GM12878 (cell line): ENCODE data around the gene ATP1B1. TPM values are rescaled to one million over a fixed set of nuclear protein-coding genes. Genes with fewer than 3 reads are reported as not detected.

Source experiments
- JUND ChIP-seq: IDR thresholded peaks from 2 replicates; pipeline ENCODE4 v1.6.1; 2012; ENCODE audit warnings: low read depth, mild to moderate bottlenecking, low read length, improper control_type of control experiment, moderate library complexity
- PAX8 ChIP-seq: fragments of 450-650 bp; IDR thresholded peaks from 2 replicates; pipeline ENCODE4 v1.6.1; 2017; ENCODE audit warnings: mild to moderate bottlenecking, moderate library complexity
- POLR2AphosphoS2 ChIP-seq: IDR thresholded peaks from 2 replicates; pipeline ENCODE4 v1.6.1; 2011; ENCODE audit warnings: low read depth, mild to moderate bottlenecking, low read length, improper control_type of control experiment, moderate library complexity
- REST ChIP-seq: IDR thresholded peaks from 2 replicates; pipeline ENCODE4 v1.6.1; 2012; ENCODE audit warnings: mild to moderate bottlenecking, low read depth, low read length
- polyA plus RNA-seq, 11 experiments: library from polyadenylated mRNA; depleted of rRNA in 4 of 11; unstranded in 6 of 11; stranded (reverse) in 5 of 11; fragments of >200 nt; fragmentation: Nextera tagmentation in 4 of 11; fragmentation: Illumina TruSeq in 1 of 11; extraction: Ambion mirVana in 4 of 11; extraction: Trizol in 1 of 11; gene quantifications; 1 replicate in 1 of 11; 2 replicates in 10 of 11; pipeline versions ENCODE4 v1.2.1 to v1.2.3, GENCODE V29; 2011 to 2016; ENCODE audit warnings: inconsistent platforms in 2 of 11, missing spikeins in 2 of 11, low read depth in 1 of 11
- total RNA-seq, 4 experiments: library from RNA; depleted of rRNA in 3 of 4; stranded (reverse); fragments of >200 nt in 3 of 4; fragmentation: Illumina TruSeq in 1 of 4; extraction: Trizol in 1 of 4; gene quantifications; 2 replicates each; pipeline versions ENCODE4 v1.2.1 to v1.2.3, GENCODE V29; 2013 to 2021
- TF ChIP-seq, protein P1 (sequence below): fragments of 450-650 bp; formaldehyde crosslinking; IDR thresholded peaks from 2 replicates; pipeline ENCODE4 v1.4.0; 2022; ENCODE audit warnings: mild to moderate bottlenecking, moderate library complexity

The ATP1B1 gene
- total and polyA plus RNA-seq, 10 of the 15 experiments (the other 5 are each of a cell fraction or from before 2014, with no cell fraction given): 0.84 to 14.0 (median 1.4) TPM

DNA sequence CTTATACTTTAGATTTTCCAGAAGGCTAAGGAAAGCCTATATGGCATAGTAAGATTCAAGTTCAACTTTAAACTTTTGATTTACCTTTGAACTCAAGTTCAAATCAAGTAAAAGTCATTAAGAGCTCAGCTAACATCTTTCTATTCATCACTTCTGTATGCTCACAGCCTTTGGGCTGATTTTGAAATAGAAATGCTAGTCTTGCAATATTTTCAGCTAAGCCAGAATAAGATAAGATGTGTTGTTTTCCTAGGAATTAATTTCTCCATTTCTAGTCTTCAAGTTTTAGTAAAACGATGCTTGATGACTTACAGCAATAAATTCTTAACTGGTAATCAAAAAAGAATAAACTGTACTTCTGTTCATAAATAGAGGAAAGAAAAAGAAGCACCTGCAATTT, 35.6 kb downstream of the ATP1B1 start (continued):
- TF ChIP-seq REST (no peak), POLR2AphosphoS2 (no peak), JUND (no peak), PAX8 (no peak)
- TF ChIP-seq, protein P1, sequence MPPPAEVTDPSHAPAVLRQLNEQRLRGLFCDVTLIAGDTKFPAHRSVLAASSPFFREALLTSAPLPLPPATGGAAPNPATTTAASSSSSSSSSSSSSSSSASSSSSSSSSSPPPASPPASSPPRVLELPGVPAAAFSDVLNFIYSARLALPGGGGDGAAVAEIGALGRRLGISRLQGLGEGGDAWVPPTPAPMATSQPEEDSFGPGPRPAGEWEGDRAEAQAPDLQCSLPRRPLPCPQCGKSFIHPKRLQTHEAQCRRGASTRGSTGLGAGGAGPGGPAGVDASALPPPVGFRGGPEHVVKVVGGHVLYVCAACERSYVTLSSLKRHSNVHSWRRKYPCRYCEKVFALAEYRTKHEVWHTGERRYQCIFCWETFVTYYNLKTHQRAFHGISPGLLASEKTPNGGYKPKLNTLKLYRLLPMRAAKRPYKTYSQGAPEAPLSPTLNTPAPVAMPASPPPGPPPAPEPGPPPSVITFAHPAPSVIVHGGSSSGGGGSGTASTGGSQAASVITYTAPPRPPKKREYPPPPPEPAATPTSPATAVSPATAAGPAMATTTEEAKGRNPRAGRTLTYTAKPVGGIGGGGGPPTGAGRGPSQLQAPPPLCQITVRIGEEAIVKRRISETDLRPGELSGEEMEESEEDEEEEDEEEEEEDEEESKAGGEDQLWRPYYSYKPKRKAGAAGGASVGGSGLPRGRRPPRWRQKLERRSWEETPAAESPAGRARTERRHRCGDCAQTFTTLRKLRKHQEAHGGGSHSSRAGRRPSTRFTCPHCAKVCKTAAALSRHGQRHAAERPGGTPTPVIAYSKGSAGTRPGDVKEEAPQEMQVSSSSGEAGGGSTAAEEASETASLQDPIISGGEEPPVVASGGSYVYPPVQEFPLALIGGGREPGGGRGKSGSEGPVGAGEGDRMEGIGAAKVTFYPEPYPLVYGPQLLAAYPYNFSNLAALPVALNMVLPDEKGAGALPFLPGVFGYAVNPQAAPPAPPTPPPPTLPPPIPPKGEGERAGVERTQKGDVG (CRISPR knock-in tag): no peak
- TF ChIP-seq, all 136 proteins: peak for 0
